Neuron (in vitro differentiated cells): Measurements from ENCODE around the gene DEXI.

ENCODE experiments used
- H2AFZ ChIP-seq: one replicate; pipeline ENCODE4 v1.6.1; 2013; ENCODE audit warnings: low read depth, mild to moderate bottlenecking, inconsistent platforms, low read length, moderate library complexity
- H3K27me3 ChIP-seq: one replicate; pipeline ENCODE4 v1.6.1; 2013; ENCODE audit warnings: low read length; ENCODE audit not compliant: insufficient read depth
- H3K36me3 ChIP-seq: one replicate; pipeline ENCODE4 v1.6.1; 2013; ENCODE audit warnings: low read length; ENCODE audit not compliant: insufficient read depth
- H3K4me1 ChIP-seq: one replicate; pipeline ENCODE4 v1.6.1; 2013; ENCODE audit warnings: low read length; ENCODE audit not compliant: insufficient read depth
- H3K4me3 ChIP-seq: 2 replicates; pipeline ENCODE4 v1.5.1; 2013; ENCODE audit warnings: mild to moderate bottlenecking, low read length, moderate library complexity
- H3K9me3 ChIP-seq: one replicate; pipeline ENCODE4 v1.6.1; 2013; ENCODE audit warnings: low read length

Gene DEXI

DNA sequence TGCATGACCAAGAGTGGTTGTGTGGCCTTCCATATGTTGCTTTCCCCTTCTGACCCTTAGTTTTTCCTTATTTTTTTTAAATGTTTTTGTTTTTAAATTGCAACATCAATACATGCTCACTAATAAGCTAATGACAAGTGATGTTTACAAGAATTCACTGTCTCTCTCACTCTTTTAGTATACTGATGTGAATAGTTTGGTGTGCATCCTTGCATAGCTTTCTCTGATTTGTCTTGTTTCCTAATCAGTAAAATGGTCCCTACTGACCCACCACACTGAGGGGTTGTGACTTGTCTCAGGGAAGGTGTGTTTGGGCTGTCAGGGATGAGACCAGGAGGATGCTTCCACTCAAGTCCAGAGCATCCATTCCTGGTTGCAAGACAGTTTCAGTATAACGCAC lies 39.3 kb downstream of the DEXI start:
- H3K4me1 ChIP-seq: no peaks in the 10 kb centered on the region
- peaks cover 5% of the 10 kb centered on the region for H3K27me3 ChIP-seq
- H3K4me3 ChIP-seq: no peak overlapping the region
- H3K9me3 ChIP-seq: no peaks in the 10 kb centered on the region
- no peaks in the 10 kb centered on the region for H3K36me3 ChIP-seq
- no peak overlapping the region for H2AFZ ChIP-seq

DNA sequence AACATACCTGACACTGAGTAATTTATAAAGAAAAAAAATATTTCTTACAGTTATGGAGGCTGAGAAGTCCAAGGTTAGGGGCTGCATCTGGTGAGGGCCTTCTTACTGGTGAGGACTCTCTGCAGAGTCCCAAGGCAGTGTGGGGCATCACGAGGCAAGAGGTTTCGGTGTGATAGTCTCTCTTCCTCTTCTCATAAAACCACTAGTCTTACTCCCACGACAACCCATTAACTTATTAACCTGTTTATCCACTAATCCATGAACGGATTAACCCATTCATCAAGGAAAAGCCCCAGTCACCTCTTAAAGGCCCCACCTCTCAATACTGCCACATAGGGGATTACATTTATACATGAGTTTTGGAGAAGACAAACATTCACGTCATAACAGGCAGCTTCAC lies 45.1 kb downstream of the DEXI start:
- Histone ChIP-seq H3K4me1 (no peaks in the 10 kb centered on the region), H2AFZ (no peak overlapping the region), H3K36me3 (no peaks in the 10 kb centered on the region), H3K9me3 (no peaks in the 10 kb centered on the region), H3K27me3 (peaks cover 4% of the 10 kb centered on the region), H3K4me3 (no peak overlapping the region)

DNA sequence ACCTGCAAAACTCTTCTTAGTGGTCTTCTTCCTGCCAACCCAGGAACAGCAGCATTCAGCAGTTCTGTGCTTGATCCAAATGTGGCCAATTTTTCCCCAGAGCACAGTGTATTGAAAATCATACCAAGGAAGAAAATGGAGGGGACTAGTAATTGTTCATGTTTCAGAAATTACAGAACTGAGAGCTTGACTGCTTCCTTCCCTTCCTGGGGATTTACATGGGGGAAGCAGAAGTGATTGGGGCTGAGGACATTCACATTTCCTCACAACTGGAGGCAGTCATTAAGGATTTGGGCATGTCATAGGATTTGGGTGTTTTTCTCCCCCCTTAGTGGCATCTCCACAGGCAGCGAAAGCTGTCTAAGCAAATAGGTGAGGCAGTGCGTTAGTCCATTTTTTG lies 45.5 kb downstream of the DEXI start:
- H3K4me1 ChIP-seq: no peaks in the 10 kb centered on the region
- no peak overlapping the region for H3K4me3 ChIP-seq
- peaks cover 4% of the 10 kb centered on the region for H3K27me3 ChIP-seq
- H3K9me3 ChIP-seq: no peaks in the 10 kb centered on the region
- H2AFZ ChIP-seq: no peak overlapping the region
- no peaks in the 10 kb centered on the region for H3K36me3 ChIP-seq

DNA sequence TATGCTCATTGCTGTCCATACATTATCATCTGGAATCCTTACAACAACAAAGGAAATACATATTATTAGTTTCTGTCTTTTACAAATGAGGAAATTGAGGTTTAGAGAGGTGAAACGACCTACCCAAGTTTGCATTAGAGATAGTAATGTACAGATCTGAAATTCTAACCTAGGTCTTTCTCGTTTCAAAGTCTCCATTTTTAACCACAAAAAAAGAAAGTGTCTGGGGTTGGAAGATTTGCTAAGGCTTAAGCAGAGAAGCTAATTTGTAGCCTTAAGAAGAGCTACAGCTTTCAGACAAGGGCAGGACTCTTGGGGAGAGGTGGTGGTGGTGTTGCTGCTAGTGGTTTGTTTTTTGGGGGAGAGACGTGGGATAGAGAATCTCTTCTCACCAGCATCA lies 46.1 kb downstream of the DEXI start:
- Histone ChIP-seq H3K36me3 (no peaks in the 10 kb centered on the region), H3K4me3 (no peak overlapping the region), H3K4me1 (no peaks in the 10 kb centered on the region), H2AFZ (no peak overlapping the region), H3K27me3 (peaks cover 4% of the 10 kb centered on the region), H3K9me3 (no peaks in the 10 kb centered on the region)

DNA sequence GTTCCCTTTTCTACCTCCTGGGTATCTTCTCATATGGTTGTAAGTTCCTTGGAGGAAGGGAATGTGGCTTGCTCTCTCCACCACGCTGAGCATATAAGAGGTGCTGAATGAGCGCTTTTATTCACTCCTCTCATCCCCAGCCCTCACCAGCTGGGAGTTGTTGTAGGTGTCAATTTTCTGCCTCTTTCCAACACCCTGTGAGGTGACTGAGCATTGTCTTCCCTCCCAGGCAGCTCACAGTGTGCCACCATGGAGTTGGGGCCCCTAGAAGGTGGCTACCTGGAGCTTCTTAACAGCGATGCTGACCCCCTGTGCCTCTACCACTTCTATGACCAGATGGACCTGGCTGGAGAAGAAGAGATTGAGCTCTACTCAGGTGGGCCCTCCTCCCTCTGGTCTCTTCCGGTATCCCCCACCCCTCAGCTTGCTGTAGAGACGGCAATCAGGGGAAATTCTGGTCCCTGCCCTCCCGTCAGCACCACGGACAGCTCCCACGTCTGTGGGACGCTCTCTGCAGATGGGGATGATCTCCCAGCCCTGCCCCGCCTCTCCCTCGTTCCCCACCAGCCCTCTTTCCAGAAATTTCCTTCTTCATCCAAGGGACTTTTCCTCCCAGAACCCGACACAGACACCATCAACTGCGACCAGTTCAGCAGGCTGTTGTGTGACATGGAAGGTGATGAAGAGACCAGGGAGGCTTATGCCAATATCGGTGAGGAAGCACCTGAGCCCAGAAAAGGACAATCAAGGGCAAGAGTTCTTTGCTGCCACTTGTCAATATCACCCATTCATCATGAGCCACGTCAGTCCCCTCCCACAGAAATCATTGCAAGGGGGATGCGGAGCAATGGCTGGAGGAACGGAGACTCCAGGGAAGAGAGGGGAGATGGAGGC lies 47.0 kb downstream of the DEXI start:
- Histone ChIP-seq H3K36me3 (no peaks in the 10 kb centered on the region), H2AFZ (no peak overlapping the region), H3K4me1 (no peaks in the 10 kb centered on the region), H3K27me3 (peaks cover 8% of the 10 kb centered on the region), H3K4me3 (no peak overlapping the region), H3K9me3 (no peaks in the 10 kb centered on the region)

DNA sequence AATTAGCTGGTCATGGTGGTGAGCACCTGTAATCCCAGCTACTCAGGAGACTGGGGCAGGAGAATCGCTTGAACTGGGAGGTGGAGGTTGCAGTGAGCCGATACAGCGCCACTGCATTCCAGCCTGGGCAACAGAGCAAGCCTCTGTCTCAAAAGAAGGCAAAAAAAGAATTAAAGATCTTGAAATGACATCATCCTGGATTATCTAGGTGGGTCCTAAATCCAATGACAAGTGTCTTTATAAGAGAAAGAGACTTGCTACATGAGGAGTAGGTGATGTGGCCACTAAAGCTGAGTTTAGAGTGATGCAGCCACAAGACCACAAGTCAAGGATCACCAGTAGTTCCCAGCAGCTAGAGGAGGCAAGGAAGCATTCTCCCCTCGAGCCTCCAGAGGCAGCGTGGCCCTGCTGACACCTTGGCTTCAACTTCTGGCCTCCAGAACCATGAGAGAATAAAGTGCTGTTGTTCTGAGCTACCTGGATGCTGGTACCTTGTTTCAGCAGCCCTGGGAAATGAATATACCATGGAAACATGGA lies 49.4 kb downstream of the DEXI start:
- Histone ChIP-seq H3K9me3 (no peaks in the 10 kb centered on the region), H3K4me1 (no peaks in the 10 kb centered on the region), H2AFZ (no peak overlapping the region), H3K27me3 (peaks cover 8% of the 10 kb centered on the region), H3K4me3 (no peak overlapping the region), H3K36me3 (no peaks in the 10 kb centered on the region)

DNA sequence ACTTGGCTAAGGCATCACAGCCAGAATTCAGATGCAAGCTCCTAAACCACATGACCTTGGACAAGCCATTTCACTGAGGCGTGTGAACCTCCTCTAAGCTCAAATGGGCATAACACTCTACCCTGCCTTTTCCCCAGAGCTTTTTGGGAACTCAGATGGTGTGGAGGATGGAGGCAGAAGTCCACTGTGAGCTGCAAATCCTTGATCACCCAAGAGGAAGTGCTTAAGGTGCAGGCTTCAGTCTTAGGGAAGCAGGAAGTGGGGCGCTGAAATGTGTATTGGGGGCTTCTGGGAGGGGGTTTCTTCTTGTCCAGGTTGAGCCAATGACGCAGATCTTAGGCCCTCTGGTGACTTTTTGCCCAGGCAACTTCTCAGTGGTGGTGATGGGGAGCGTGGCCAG lies 52.4 kb downstream of the DEXI start:
- H3K27me3 ChIP-seq: peaks cover 8% of the 10 kb centered on the region
- no peak overlapping the region for H2AFZ ChIP-seq
- no peaks in the 10 kb centered on the region for H3K36me3 ChIP-seq
- H3K4me1 ChIP-seq: no peaks in the 10 kb centered on the region
- H3K9me3 ChIP-seq: no peaks in the 10 kb centered on the region
- no peak overlapping the region for H3K4me3 ChIP-seq

DNA sequence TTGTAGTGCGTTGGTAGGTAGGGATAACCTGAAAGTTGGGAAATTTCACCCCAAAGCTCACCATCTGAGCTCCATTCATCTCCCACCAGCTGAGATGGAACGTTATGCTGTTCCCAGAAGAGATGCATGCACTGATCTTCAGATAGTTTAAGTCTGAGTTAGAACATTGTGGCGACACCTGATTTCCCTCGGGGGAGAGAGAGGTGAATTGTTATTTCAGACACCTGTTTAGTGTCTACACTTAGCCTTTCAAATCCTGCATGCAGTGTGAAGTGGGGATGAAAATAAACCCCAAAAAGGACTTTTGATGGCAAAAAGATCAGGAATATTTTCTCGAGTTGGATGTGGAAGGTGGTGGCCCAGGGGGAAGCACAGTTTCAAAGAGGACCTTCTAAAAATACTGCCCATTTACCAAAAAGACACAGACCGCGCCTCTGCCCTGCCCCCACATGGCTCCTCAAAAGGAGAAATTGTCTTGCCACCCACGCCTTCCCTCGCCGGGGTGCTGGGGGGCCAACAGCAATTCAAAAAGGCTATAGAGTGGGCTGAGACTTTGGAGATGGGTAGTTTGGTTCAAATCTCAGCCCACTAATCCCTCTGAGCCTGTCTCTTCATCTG lies 53.8 kb downstream of the DEXI start:
- Histone ChIP-seq H3K4me1 (no peaks in the 10 kb centered on the region), H3K9me3 (no peaks in the 10 kb centered on the region), H3K27me3 (peaks cover 8% of the 10 kb centered on the region), H3K36me3 (no peaks in the 10 kb centered on the region), H2AFZ (no peak overlapping the region), H3K4me3 (no peak overlapping the region)

DNA sequence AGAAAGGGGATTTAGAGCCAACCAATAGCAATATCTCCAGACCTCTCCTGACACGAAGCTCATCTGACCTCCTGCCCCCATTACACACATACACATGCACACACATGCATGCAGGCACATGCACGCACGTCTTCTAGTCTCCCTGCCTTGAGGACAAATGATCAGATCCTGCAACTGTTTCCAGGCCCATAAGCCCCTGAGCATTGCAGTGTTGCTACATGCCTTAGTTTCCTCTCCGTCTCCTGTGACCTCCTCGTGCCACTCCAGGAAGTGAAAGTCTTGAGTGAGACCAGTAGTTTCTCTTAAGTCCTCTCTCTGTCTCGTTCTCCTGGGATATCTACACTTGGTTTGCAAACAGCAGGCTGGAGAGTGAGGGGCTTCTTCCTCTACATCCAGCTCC lies 57.0 kb downstream of the DEXI start:
- Histone ChIP-seq H2AFZ (no peak overlapping the region), H3K36me3 (no peaks in the 10 kb centered on the region), H3K4me1 (no peaks in the 10 kb centered on the region), H3K27me3 (peaks cover 8% of the 10 kb centered on the region), H3K4me3 (no peak overlapping the region), H3K9me3 (no peaks in the 10 kb centered on the region)

DNA sequence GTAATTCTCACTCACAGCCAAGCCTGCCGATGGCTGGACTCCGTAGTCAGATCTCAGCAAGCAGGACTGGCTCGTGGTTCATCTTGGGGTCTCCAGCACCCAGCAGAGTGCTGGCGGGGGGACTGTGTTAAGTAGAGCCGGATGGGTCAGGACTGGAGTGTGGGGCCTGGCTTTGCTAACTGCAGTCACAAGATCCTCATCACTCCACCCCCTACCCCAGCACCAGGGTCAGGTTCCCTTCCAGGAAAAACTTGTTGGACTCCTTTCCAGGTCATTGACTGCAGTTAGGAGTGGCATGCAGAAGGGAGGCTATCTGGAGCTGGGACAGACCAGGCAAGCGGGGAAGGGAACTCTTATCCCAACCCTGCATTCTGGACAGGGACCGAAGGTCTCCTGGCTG lies 59.3 kb downstream of the DEXI start:
- H2AFZ ChIP-seq: no peak overlapping the region
- no peaks in the 10 kb centered on the region for H3K9me3 ChIP-seq
- peaks cover 27% of the 10 kb centered on the region for H3K27me3 ChIP-seq
- H3K4me1 ChIP-seq: no peaks in the 10 kb centered on the region
- no peak overlapping the region for H3K4me3 ChIP-seq
- H3K36me3 ChIP-seq: no peaks in the 10 kb centered on the region

DNA sequence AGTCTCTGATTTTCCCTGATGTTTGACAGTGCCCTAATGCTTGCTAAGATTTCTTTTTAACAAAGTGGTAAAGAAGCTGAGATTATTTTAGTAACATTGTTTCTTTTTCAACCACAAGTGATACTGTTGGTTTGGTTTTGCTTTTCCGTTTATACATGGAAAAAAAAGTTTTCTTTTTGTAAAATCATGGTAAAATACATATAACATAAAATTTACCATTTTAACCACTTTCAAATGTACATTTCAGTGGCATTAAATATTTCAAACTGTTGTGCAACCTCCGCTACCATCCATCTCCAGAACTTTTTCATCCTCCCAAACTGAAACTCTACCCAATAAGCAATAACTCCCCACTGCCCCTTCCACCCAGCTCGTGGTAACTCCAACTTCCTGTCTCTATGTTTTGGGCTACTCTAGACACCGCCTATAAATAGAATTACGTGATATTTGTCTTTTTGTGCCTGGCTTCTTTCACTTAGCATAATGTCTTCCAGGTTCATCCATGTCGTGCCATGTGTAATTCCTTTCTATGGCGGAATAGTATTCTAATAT lies 60.7 kb downstream of the DEXI start:
- peaks cover 40% of the 10 kb centered on the region for H3K27me3 ChIP-seq
- no peak overlapping the region for H3K4me3 ChIP-seq
- no peak overlapping the region for H2AFZ ChIP-seq
- H3K4me1 ChIP-seq: no peaks in the 10 kb centered on the region
- no peaks in the 10 kb centered on the region for H3K9me3 ChIP-seq
- no peaks in the 10 kb centered on the region for H3K36me3 ChIP-seq

DNA sequence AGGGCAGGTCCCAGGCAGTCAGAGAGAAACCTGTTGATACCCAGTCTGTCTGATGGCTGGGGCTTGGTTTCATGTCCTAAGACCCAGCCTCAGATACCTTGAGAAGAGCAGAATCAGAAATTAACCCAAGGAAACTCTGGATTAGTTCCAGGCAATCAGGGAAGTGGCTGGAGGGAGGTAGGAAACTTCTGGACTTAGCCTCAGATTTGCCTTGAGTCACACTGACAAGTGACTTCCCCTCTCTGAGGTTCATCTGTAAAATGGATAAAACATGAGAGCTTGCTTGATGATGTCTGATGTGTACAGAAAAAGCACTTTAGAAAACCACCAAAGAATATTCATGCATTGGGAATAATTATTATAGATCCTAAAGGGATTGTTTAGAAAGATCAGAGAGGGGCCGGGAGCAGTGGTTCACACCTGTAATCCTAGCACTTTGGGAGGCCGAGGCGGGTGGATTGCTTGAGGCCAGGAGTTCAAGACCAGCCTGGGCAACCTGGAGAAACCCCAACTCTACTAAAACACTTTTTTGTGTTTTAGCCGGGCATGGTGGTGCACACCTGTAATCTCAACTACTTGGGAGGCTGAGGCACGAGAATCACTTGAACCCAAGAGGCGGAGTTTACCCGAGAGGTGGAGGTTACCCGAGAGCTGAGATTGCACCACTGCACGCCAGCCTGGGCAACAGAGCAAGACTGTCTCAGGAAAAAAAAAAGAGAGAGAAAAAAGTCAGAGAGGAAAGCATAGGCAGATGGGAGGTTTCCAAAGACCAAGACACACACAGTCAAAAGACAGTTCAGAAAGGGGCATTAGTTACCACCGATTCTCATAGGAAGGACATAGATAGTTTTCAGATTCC lies 61.4 kb downstream of the DEXI start:
- H3K27me3 ChIP-seq: peaks cover 46% of the 10 kb centered on the region
- no peaks in the 10 kb centered on the region for H3K9me3 ChIP-seq
- no peaks in the 10 kb centered on the region for H3K4me1 ChIP-seq
- H3K36me3 ChIP-seq: no peaks in the 10 kb centered on the region
- H3K4me3 ChIP-seq: no peak overlapping the region
- no peak overlapping the region for H2AFZ ChIP-seq
